Measurements from ENCODE around the gene DMD.
A peak's percentile ranks its signal among the peaks of the same experiment; 100 is the strongest.

The DMD gene

DNA sequence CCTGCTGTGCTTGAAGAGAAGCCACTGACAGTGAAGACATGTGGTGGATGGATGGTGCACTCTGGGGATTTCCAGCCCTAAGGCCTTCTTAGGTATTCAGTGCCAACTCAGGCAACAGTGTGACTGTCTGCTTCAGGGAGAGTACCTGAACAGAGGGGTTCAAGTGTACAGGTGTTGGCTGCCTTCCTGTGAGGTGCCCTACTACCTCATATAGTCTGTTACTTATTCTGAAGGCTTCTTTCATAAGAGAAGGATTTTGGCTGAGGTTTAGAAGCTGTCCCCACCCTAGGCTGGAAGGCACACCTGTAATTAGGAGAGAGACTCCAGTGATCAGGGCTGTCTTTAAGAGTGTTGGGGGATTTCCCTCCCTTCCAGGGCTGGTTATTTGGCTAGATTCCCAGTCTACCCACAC, 2141.3 kb downstream of the DMD start:
- no peaks in the 10 kb centered on the region for H3K27me3 ChIP-seq (ENCODE audit: low read depth, low read length)
- TF ChIP-seq CTCF (IDR thresholded peaks at IDR 0.05; ENCODE audit: low read depth, low read length) (no peak), EZH2phosphoT487 (IDR thresholded peaks at IDR 0.05; ENCODE audit: low read depth) (no peak)
- H3K4me1 ChIP-seq (ENCODE audit: low read length): peaks cover 36% of the 10 kb centered on the region
- H3K9ac ChIP-seq (ENCODE audit: low read length): peak overlapping the region; percentile 40; the same call in 1 of the 2 replicates
- no peak overlapping the region for H2AFZ ChIP-seq (ENCODE audit: low read depth, low read length)
- H3K4me2 ChIP-seq (ENCODE audit: low read length): peak overlapping the region; percentile 52
- H3K36me3 ChIP-seq (replicated peaks; ENCODE audit: low read depth, low read length): no peaks in the 10 kb centered on the region
- H3K79me2 ChIP-seq (ENCODE audit: low read length): no peaks in the 10 kb centered on the region
- no peaks in the 10 kb centered on the region for H4K20me1 ChIP-seq (ENCODE audit: insufficient read depth, low read length)
- H3K27ac ChIP-seq (ENCODE audit: low read length): peak overlapping the region; percentile 81
- no peak overlapping the region for H3K4me3 ChIP-seq (ENCODE audit: low read length)
- H3K9me3 ChIP-seq (ENCODE audit: insufficient read depth, low read length): 0 out of 2 replicates have a peak, but pooled peaks cover 4% of the 10 kb centered on the region

All from OCI-LY3 (cell line).